ENCODE measurements around the gene PCCA. TPM values are rescaled to one million over a fixed set of nuclear protein-coding genes. Genes with fewer than 3 reads are reported as not detected.
"Not testable (repeated sequence)": the region's sequence is repeated elsewhere in the genome, so short reads cannot be mapped to it uniquely, and the experiment has no call there.

PCCA gene
- total RNA-seq, 3 donors from 2014 or later: 46.6 to 69.8 (median 64.7) TPM

GRCh38 chr13:100173203-100173602 is 84.3 kb downstream of the PCCA start:
- Histone ChIP-seq H3K36me3 (no peaks in the 10 kb centered on the region), H3K27me3 (no peaks in the 10 kb centered on the region), H3K9me3 (no peaks in the 10 kb centered on the region), H3K4me1 (no peaks in the 10 kb centered on the region), H3K27ac (no peak overlapping the region), H3K4me3 (no peak overlapping the region)
- intact Hi-C loops (cut with DNase I; ENCODE audit: low total_unique reads): no loop called here
- DNase-seq (ENCODE audit: low spot score in 2 of 2): no peak
- TF ChIP-seq POLR2AphosphoS5 (IDR thresholded peaks at IDR 0.05): no peak
- no peak for TF ChIP-seq CTCF (IDR thresholded peaks at IDR 0.05)
- TF ChIP-seq POLR2A (IDR thresholded peaks at IDR 0.05): no peak

- H3K36me3 ChIP-seq; intact Hi-C loops (cut with DNase I; ENCODE audit: low total_unique reads); H3K9me3 ChIP-seq; H3K27ac ChIP-seq; DNase-seq (ENCODE audit: low spot score in 2 of 2); H3K4me1 ChIP-seq; H3K27me3 ChIP-seq; H3K4me3 ChIP-seq: not testable (repeated sequence)
These were observed 85.6 kb downstream of the PCCA start for GRCh38 chr13:100174455-100174854.

GRCh38 chr13:100175078-100175802 is 86.3 kb downstream of the PCCA start:
- Histone ChIP-seq H3K4me1 (no peaks in the 10 kb centered on the region), H3K27me3 (no peaks in the 10 kb centered on the region), H3K36me3 (no peaks in the 10 kb centered on the region), H3K4me3 (no peak overlapping the region), H3K9me3 (no peaks in the 10 kb centered on the region), H3K27ac (no peak overlapping the region)
- DNase-seq (ENCODE audit: low spot score in 2 of 2): no peak
- no peak for TF ChIP-seq POLR2AphosphoS5 (IDR thresholded peaks at IDR 0.05)
- no peak for TF ChIP-seq POLR2A (IDR thresholded peaks at IDR 0.05)
- no peak for TF ChIP-seq CTCF (IDR thresholded peaks at IDR 0.05)
- intact Hi-C loops (cut with DNase I; ENCODE audit: low total_unique reads): no loop called here

- Histone ChIP-seq H3K9me3 (no peaks in the 10 kb centered on the region), H3K36me3 (no peaks in the 10 kb centered on the region), H3K4me3 (no peak overlapping the region), H3K4me1 (no peaks in the 10 kb centered on the region), H3K27ac (no peak overlapping the region), H3K27me3 (no peaks in the 10 kb centered on the region)
- intact Hi-C loops (cut with DNase I; ENCODE audit: low total_unique reads): no loop called here
- TF ChIP-seq POLR2A (IDR thresholded peaks at IDR 0.05) (no peak), POLR2AphosphoS5 (IDR thresholded peaks at IDR 0.05) (no peak), CTCF (IDR thresholded peaks at IDR 0.05) (no peak)
- no peak for DNase-seq (ENCODE audit: low spot score in 2 of 2)
These were observed 86.9 kb downstream of the PCCA start for GRCh38 chr13:100175803-100176182.

GRCh38 chr13:100176801-100177400 is 88.0 kb downstream of the PCCA start:
- intact Hi-C loops (cut with DNase I; ENCODE audit: low total_unique reads): no loop called here
- Histone ChIP-seq H3K4me1 (no peaks in the 10 kb centered on the region), H3K27ac (no peak overlapping the region), H3K36me3 (no peaks in the 10 kb centered on the region), H3K9me3 (no peaks in the 10 kb centered on the region), H3K27me3 (no peaks in the 10 kb centered on the region), H3K4me3 (no peak overlapping the region)
- TF ChIP-seq POLR2A (IDR thresholded peaks at IDR 0.05) (no peak), CTCF (IDR thresholded peaks at IDR 0.05) (no peak), POLR2AphosphoS5 (IDR thresholded peaks at IDR 0.05) (no peak)
- DNase-seq (ENCODE audit: low spot score in 2 of 2): no peak

All from breast epithelium (tissue), 4 donors.